Measurements from ENCODE around the gene OLFM2.

Gene OLFM2

DNA sequence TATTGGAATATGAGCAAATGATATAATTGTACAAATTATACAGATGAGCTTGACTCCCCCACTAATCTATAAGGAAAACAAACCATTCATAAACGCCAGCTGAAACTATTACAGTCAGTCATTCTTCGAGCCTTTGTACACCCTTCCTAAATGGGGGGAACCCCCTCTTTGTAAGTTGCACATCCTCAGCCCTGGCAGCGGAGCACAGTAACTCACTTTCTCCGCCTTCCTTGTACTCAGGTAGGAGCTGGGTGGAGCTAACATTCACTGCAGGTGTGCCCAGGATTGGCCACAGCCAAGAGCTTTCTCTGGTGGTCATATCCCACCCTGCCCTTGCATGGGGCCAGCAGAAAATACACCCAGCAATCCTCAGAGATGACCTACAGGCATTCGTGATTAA, 72.6 kb downstream of the OLFM2 start:
- Histone ChIP-seq H3K4me2 (ENCODE audit: low read depth, low read length, poor library complexity, severe bottlenecking) (no peak overlapping the region), H3K9me3 (ENCODE audit: insufficient read depth, low read depth, low read length) (no peaks in the 10 kb centered on the region), H3K9me2 (replicated peaks; ENCODE audit: low read depth, low read length) (no peaks in the 10 kb centered on the region), H3K9ac (ENCODE audit: low read depth, low read length, poor library complexity, severe bottlenecking) (no peak overlapping the region), H3K4me3 (ENCODE audit: low read length, poor library complexity, severe bottlenecking) (no peak overlapping the region), H4K20me1 (ENCODE audit: insufficient read depth, low read length, poor library complexity, severe bottlenecking) (no peaks in the 10 kb centered on the region), H3K36me3 (ENCODE audit: insufficient read depth, low read length) (no peaks in the 10 kb centered on the region), H3K4me1 (ENCODE audit: insufficient read depth, low read length, poor library complexity, severe bottlenecking) (peaks cover 6% of the 10 kb centered on the region), H3F3A (ENCODE audit: low read depth) (no peaks in the 10 kb centered on the region), H3K79me2 (ENCODE audit: insufficient read depth, low read length) (no peaks in the 10 kb centered on the region), H2AFZ (ENCODE audit: low read length) (no peak overlapping the region), H3K27me3 (ENCODE audit: insufficient read depth, low read length, poor library complexity, severe bottlenecking) (no peaks in the 10 kb centered on the region)
- TF ChIP-seq, protein P1, sequence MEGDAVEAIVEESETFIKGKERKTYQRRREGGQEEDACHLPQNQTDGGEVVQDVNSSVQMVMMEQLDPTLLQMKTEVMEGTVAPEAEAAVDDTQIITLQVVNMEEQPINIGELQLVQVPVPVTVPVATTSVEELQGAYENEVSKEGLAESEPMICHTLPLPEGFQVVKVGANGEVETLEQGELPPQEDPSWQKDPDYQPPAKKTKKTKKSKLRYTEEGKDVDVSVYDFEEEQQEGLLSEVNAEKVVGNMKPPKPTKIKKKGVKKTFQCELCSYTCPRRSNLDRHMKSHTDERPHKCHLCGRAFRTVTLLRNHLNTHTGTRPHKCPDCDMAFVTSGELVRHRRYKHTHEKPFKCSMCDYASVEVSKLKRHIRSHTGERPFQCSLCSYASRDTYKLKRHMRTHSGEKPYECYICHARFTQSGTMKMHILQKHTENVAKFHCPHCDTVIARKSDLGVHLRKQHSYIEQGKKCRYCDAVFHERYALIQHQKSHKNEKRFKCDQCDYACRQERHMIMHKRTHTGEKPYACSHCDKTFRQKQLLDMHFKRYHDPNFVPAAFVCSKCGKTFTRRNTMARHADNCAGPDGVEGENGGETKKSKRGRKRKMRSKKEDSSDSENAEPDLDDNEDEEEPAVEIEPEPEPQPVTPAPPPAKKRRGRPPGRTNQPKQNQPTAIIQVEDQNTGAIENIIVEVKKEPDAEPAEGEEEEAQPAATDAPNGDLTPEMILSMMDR (conservative IDR thresholded peaks at IDR 0.05; ENCODE audit: low read length), result no peak
- no peak for TF ChIP-seq EZH2phosphoT487 (IDR thresholded peaks at IDR 0.05; ENCODE audit: borderline replicate concordance)

DNA sequence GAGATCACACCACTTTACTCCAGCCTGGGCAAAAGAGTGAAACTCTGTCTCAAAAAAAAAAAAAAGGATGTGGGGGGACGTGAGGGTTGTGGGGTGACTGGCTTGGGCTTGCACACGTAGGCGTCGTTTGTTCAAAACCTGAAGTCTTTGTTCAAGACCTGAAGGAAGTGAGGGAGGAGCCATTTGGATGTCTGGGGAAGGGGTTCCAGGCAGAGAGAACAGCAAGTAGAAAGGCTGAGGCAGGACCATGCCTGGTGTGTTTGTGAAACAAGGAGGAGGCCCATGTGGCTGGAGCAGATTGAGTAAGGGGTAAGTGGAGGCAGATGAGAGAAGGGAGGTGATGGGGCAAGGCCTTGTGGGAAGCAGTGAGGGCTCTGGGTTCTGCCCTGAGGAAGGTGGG, 73.4 kb downstream of the OLFM2 start:
- Histone ChIP-seq H3K9ac (ENCODE audit: low read depth, low read length, poor library complexity, severe bottlenecking) (no peak overlapping the region), H3K4me1 (ENCODE audit: insufficient read depth, low read length, poor library complexity, severe bottlenecking) (peaks cover 13% of the 10 kb centered on the region), H3K27me3 (ENCODE audit: insufficient read depth, low read length, poor library complexity, severe bottlenecking) (no peaks in the 10 kb centered on the region), H3K79me2 (ENCODE audit: insufficient read depth, low read length) (no peaks in the 10 kb centered on the region), H3K9me3 (ENCODE audit: insufficient read depth, low read depth, low read length) (no peaks in the 10 kb centered on the region), H3K9me2 (replicated peaks; ENCODE audit: low read depth, low read length) (no peaks in the 10 kb centered on the region), H2AFZ (ENCODE audit: low read length) (no peak overlapping the region), H3F3A (ENCODE audit: low read depth) (no peaks in the 10 kb centered on the region), H3K4me3 (ENCODE audit: low read length, poor library complexity, severe bottlenecking) (no peak overlapping the region), H3K4me2 (ENCODE audit: low read depth, low read length, poor library complexity, severe bottlenecking) (no peak overlapping the region), H4K20me1 (ENCODE audit: insufficient read depth, low read length, poor library complexity, severe bottlenecking) (no peaks in the 10 kb centered on the region), H3K36me3 (ENCODE audit: insufficient read depth, low read length) (no peaks in the 10 kb centered on the region)
- TF ChIP-seq EZH2phosphoT487 (IDR thresholded peaks at IDR 0.05; ENCODE audit: borderline replicate concordance), result no peak
- TF ChIP-seq, protein P1 (conservative IDR thresholded peaks at IDR 0.05; ENCODE audit: low read length), result no peak

DNA sequence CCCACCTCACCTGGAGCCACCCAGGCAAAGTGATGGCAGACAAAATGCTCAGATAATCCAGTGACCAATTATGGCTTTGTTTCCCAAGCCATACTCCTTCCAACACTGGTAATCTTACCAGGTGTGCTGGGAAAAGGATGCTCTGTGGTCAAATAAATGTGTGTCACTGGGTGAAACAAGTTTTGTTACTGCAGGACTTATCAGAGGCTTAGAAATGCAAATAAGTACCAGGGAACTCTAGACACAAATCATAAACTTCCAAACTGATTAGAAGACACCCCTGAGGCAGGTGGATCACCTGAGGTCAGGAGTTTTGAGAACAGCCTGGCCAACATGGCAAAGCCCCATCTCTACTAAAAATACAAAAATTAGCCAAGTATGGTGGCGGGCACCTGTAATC, 74.8 kb downstream of the OLFM2 start:
- H3K4me3 ChIP-seq (ENCODE audit: low read length, poor library complexity, severe bottlenecking), result no peak overlapping the region

More for the DNA sequence above, 74.8 kb downstream of the OLFM2 start:
- H3K27me3 ChIP-seq (ENCODE audit: insufficient read depth, low read length, poor library complexity, severe bottlenecking), result no peaks in the 10 kb centered on the region
- no peak overlapping the region for H3K4me2 ChIP-seq (ENCODE audit: low read depth, low read length, poor library complexity, severe bottlenecking)
- no peak overlapping the region for H2AFZ ChIP-seq (ENCODE audit: low read length)
- H3F3A ChIP-seq (ENCODE audit: low read depth), result no peaks in the 10 kb centered on the region
- no peaks in the 10 kb centered on the region for H3K36me3 ChIP-seq (ENCODE audit: insufficient read depth, low read length)
- TF ChIP-seq, protein P1 (conservative IDR thresholded peaks at IDR 0.05; ENCODE audit: low read length), result no peak
- TF ChIP-seq EZH2phosphoT487 (IDR thresholded peaks at IDR 0.05; ENCODE audit: borderline replicate concordance), result no peak
- peaks cover 19% of the 10 kb centered on the region for H3K4me1 ChIP-seq (ENCODE audit: insufficient read depth, low read length, poor library complexity, severe bottlenecking)
- H3K79me2 ChIP-seq (ENCODE audit: insufficient read depth, low read length), result no peaks in the 10 kb centered on the region
- H3K9me2 ChIP-seq (replicated peaks; ENCODE audit: low read depth, low read length), result no peaks in the 10 kb centered on the region
- H4K20me1 ChIP-seq (ENCODE audit: insufficient read depth, low read length, poor library complexity, severe bottlenecking), result no peaks in the 10 kb centered on the region
- no peak overlapping the region for H3K9ac ChIP-seq (ENCODE audit: low read depth, low read length, poor library complexity, severe bottlenecking)
- no peaks in the 10 kb centered on the region for H3K9me3 ChIP-seq (ENCODE audit: insufficient read depth, low read depth, low read length)

All from Loucy (cell line).